Type B pancreatic cell (in vitro differentiated cells): ENCODE data around the gene CCBE1. TPM values are rescaled to one million over a fixed set of nuclear protein-coding genes. Genes with fewer than 3 reads are reported as not detected.

Source experiments
- DNase-seq: peaks from one replicate; pipeline ENCODE4 v3.0.0; 2021; ENCODE audit warnings: mixed read lengths; ENCODE audit not compliant: unreplicated experiment; ENCODE audit errors: extremely low spot score
- H3K27ac Mint-ChIP-seq: 2 replicates; pipeline ENCODE4 v1.8.0; 2021; ENCODE audit warnings: mild to moderate bottlenecking, mixed read lengths
- H3K27me3 Mint-ChIP-seq: 2 replicates; pipeline ENCODE4 v1.8.0; 2021; ENCODE audit warnings: mixed read lengths
- H3K36me3 Mint-ChIP-seq: 2 replicates; pipeline ENCODE4 v1.8.0; 2021; ENCODE audit warnings: mixed read lengths
- H3K4me1 Mint-ChIP-seq: one replicate; pipeline ENCODE4 v1.8.0; 2021; ENCODE audit warnings: mixed read lengths; ENCODE audit not compliant: unreplicated experiment
- H3K4me3 Mint-ChIP-seq: 2 replicates; pipeline ENCODE4 v1.8.0; 2021; ENCODE audit warnings: mild to moderate bottlenecking, mixed read lengths
- H3K9me3 Mint-ChIP-seq: 2 replicates; pipeline ENCODE4 v1.8.0; 2021; ENCODE audit warnings: mixed read lengths
- CTCF ChIP-seq: fragments of 200-600 bp; sonication (generic); conservative IDR thresholded peaks from 2 replicates; pipeline ENCODE4 v1.5.0; 2021; ENCODE audit warnings: antibody characterized with exemption, mild to moderate bottlenecking
- total RNA-seq: library from RNA; stranded (reverse); gene quantifications from 2 replicates; pipeline ENCODE4 v1.2.1, GENCODE V29; 2021; ENCODE audit warnings: low replicate concordance

Gene CCBE1
- total RNA-seq, 1 donor from 2014 or later: 51.3 TPM

GRCh38 chr18:59393381-59393780 lies 303.8 kb downstream of the CCBE1 start:
- Mint-ChIP-seq H3K9me3 (no peaks in the 10 kb centered on the region), H3K27ac (no peak overlapping the region), H3K36me3 (no peaks in the 10 kb centered on the region), H3K4me1 (peaks cover 10% of the 10 kb centered on the region), H3K4me3 (no peak overlapping the region), H3K27me3 (peaks cover 4% of the 10 kb centered on the region)
- TF ChIP-seq CTCF: no peak
- DNase-seq: no peak

GRCh38 chr18:59388817-59389216 lies 308.4 kb downstream of the CCBE1 start:
- H3K4me3 Mint-ChIP-seq: no peak overlapping the region
- TF ChIP-seq CTCF: no peak
- peaks cover 25% of the 10 kb centered on the region for H3K4me1 Mint-ChIP-seq
- no peak for DNase-seq
- H3K27ac Mint-ChIP-seq: no peak overlapping the region
- no peaks in the 10 kb centered on the region for H3K27me3 Mint-ChIP-seq
- H3K9me3 Mint-ChIP-seq: no peaks in the 10 kb centered on the region
- no peaks in the 10 kb centered on the region for H3K36me3 Mint-ChIP-seq

GRCh38 chr18:59387687-59388565 lies 309.3 kb downstream of the CCBE1 start:
- no peak for DNase-seq
- Mint-ChIP-seq H3K27me3 (no peaks in the 10 kb centered on the region), H3K36me3 (no peaks in the 10 kb centered on the region), H3K27ac (no peak overlapping the region), H3K4me1 (peaks cover 25% of the 10 kb centered on the region), H3K4me3 (no peak overlapping the region), H3K9me3 (no peaks in the 10 kb centered on the region)
- no peak for TF ChIP-seq CTCF

GRCh38 chr18:59386909-59387686 lies 310.1 kb downstream of the CCBE1 start:
- no peak overlapping the region for H3K4me3 Mint-ChIP-seq
- DNase-seq: no peak

GRCh38 chr18:59385191-59385590 lies 312.0 kb downstream of the CCBE1 start:
- no peak for TF ChIP-seq CTCF
- Mint-ChIP-seq H3K27me3 (no peaks in the 10 kb centered on the region), H3K36me3 (no peaks in the 10 kb centered on the region), H3K9me3 (no peaks in the 10 kb centered on the region), H3K4me3 (no peak overlapping the region), H3K4me1 (peaks cover 25% of the 10 kb centered on the region), H3K27ac (no peak overlapping the region)
- DNase-seq: no peak

More at GRCh38 chr18:59386909-59387686, 310.1 kb downstream of the CCBE1 start:
- Mint-ChIP-seq H3K27me3 (no peaks in the 10 kb centered on the region), H3K9me3 (no peaks in the 10 kb centered on the region), H3K4me1 (peaks cover 25% of the 10 kb centered on the region), H3K27ac (no peak overlapping the region), H3K36me3 (no peaks in the 10 kb centered on the region)
- TF ChIP-seq CTCF: no peak
